ENCODE data around the gene HOTAIR.

HOTAIR gene

DNA sequence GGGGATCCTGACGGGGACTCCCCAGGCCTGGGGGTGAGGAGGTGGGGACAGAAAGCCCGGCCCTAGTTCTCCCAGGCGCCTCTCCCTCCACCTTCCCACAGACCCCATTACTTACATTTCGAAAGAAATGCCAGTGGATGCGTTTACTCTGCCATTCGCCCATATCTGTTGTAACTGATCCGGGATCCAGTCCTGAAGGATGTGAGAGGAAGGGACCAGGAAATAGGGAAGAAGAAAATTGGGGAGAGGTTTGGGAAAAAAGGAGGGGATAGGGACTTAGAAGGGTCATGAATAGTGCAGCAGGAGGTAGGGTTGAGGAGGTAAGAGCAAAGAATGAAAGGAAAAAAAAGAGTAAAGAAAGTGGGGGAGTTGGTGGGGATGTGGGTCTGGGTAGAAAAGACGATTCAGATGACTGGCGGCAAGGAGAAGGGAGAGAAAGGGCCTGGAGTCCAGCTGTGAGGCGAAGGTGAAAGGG lies 18.9 kb downstream of the HOTAIR start:
- no peak for DNase-seq

DNA sequence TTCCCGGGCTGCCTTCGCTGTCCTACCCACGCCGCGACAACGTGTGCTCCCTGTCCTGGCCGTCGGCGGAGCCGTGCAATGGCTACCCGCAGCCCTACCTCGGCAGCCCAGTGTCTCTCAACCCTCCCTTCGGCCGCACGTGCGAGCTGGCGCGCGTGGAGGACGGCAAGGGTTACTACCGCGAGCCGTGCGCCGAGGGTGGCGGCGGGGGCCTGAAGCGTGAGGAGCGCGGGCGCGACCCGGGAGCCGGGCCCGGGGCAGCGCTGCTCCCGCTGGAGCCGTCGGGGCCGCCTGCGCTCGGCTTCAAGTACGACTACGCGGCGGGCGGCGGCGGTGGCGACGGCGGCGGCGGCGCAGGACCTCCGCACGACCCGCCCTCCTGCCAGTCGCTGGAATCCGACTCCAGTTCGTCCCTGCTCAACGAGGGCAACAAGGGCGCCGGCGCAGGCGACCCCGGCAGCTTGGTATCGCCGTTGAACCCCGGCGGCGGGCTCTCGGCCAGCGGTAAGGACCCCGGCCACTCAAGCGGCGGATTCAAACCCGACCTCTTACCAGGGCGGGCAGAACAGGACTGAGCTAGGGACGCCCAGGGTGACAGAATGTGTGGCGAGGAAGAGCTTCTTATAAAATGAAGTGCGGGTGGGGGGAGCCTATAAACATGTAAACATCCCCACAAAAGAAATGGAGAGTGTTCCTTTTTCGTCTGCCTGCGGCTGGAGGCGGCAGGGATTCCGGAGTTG lies 19.5 kb downstream of the HOTAIR start:
- DNase-seq = no peak

DNA sequence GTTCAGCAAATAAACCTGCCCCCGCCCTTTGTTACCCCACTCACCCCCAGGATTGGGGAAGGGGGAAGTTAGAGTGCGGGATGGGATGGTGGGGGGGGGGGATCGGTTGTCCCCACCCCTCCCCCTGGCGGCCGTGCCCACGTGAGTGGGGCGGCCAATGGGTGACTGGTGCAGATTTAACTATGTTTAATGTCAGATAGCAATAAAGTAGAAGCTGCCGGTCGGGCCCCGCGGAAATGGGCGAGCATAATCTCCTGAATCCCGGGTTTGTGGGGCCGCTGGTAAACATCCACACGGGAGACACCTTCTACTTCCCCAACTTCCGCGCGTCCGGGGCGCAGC lies 20.1 kb downstream of the HOTAIR start, which contains the start of gene HOXC12:
HOXC12 (plus strand) TSS at position 210 of the 342 bp plus-strand sequence; CDS start at position 237, 27 bp downstream.
- no peak for DNase-seq

DNA sequence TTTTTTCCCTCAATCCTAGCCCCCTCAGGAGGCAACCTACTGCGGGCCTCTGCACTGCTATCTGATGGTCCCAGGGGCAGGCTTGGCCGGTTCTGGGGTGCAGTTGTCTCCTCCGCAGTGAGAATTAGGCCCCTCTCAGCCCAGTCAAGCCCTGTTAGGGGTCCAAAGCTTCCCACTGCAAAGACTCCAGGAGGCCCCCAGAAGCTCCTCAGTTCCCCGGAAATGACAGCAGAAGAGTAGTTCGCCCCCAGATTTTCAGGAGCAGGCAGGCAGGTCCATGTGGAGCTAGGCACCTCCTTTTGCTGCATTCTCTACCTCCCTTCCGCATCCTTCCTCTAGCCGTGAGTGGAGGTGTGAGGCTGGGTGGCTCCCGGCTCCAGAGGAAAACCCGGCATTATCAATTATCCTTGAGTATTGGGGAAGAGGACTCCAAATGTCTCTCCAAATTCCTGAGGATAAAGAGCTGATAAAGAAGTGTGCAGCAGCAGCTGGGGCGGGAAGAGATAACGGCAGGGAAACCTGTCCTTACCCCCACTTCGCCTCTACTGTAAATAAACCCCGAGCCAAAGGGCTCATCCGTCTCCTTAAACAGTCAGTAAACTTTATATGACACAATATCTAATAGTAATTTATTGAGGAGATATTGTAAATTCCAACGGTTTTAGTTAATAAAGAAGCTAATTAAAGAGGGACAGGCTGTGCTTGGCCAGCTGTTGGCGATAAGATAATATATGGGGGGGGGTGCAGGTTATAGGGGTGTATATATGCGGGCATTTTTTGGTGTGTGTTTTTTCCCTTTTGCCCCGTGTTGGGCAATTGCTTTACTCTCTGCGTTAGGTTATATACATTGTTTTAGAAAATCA lies 20.7 kb downstream of the HOTAIR start:
- no peak for DNase-seq

DNA sequence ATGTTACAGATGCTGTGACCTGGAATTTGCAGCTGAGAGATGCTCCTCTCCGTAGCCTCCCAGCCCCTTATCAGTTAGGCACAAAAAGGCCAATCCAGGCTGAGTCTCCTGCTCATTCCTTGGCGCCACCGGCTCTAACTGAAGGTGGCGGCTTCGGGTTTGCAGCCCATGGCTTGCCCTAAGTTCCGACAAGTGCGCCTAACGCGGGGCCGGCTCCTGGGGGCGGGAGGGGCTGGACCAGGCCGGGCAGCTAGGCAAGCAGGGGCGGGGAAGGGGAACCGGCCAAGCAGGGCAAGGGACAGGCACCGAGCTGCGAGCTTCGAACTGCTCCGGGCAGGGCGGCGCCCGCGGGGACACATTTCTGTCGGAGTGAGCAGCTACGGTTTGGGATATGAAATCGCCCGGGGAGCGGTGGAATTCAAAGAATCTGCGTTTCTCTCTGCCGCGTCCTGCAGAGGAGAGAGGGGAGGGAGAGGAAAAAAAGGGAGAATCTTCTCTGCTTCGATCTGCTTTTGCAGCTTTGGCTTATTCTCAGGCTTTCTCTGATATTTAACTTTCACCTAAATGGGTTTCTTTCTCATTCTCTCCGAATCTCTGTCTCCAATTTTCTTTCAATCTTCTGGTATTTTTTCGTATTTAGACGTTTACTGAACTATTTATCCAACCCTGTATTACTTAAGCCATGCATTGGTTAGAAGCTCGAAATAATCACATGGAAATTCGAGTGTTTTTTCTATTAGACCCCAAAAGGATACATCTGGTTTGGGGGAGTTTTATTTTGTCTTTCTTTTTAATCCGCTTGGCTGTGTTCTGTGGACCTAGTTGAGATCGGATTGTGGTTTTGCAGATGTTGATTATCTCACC lies 21.7 kb downstream of the HOTAIR start:
- DNase-seq = no peak

DNA sequence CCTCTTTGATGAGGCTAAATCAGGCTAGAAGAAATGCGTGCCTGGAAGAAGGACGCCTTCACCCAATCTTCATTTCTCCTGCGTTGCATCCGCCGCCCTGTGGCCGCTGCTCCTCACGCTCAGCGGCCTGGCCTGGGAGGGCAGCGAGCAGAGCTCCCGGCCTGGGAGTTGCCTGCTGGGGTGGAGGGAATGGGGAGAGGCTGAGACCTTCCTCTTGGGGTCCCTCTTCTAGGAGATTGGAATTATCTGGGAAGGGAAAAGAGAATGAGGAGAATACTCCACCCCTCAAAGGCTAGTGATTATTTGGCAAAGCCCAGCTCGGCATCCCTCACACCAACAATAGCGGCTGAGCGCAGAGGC lies 22.4 kb downstream of the HOTAIR start:
- DNase-seq = no peak

DNA sequence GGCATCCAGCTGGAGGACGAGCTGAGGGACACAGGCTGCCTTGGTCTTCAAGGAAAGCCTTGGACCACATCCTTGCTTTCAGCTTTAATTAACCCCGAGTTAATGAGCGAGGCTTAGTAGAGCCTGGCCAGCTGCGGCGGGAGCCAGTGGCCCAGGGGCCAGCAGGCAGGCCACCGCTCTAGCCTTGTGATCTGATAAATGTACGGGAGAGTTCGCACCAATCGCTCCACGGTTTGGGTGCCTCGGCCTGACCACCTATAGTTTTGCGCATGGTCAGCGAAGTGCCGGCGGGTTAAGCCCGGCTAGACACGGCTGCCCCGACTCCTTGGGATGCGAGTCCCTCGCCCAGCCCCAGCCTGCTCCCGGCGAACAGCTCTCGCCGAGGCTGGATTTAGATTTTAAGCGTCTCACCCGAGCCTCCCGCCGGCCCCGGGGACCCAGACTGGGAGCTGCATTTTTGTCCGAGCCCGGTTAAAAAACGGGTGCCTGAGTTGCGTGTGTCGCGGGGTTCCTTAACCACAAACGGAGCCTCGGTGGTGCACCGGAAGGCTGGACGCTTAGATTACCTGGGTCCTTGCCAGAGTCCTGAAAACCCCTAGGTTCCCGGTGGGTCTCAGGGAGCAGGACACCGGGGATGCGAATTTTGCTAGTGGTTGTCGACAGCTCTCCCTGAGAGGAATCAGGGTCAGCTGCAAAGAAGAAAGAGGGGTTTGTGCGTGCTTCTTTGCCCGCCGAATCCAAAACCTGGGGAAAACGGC lies 23.0 kb downstream of the HOTAIR start:
- no peak for DNase-seq

DNA sequence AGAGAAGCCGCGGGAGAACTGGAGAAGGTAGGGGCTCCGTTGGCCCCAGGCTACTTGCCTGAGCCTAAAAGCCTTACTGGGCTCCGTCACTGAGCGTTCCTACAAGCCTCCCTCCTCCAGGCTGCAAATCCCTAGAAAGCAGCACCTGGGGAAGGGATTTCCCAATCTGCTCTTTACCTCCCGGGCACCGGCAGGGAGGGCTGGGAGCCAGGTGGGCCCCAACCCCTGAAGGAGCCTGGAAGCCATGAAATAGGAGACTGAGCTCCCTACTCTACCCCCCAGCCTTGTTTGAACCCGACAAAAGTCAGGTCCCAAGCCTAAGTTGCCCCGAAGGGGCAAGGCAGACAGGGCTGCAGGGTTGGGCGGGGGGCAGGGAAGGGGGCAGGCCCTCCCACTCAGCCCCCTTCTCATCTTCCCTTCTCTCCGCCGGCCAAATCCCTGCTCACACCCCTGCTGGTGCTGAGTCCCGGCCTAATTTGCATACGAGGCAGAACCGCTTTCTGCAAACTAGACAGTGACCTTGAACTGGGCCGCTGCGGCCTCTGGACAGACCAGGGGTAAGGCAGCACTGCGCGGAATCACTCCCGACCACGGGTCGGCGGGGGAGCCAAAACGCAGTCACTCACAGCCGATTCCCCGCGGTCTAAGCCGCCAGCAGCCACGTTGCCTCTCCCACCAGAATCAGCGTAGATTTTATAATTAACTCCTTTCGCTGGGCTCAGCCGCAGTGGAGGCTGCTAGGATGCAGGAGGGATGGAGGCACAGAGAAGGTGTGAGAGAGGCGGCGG lies 23.8 kb downstream of the HOTAIR start:
- DNase-seq = no peak

DNA sequence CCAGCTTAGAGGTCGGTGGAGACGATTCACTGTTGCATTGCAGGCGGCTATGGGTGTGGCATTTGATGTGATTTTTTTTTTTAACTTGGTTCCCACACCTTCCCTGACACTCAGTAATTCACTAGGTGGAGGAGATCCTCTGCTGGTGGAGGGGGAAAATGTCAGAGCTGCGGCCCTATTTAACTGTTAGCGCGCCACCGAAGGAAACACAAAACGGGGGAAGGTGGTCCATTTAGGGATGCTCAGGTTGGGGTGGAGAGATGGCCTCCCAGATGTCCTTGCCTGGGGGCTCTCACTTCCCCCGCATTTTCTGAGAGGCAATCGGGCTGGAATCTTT lies 24.3 kb downstream of the HOTAIR start:
- no peak for DNase-seq

DNA sequence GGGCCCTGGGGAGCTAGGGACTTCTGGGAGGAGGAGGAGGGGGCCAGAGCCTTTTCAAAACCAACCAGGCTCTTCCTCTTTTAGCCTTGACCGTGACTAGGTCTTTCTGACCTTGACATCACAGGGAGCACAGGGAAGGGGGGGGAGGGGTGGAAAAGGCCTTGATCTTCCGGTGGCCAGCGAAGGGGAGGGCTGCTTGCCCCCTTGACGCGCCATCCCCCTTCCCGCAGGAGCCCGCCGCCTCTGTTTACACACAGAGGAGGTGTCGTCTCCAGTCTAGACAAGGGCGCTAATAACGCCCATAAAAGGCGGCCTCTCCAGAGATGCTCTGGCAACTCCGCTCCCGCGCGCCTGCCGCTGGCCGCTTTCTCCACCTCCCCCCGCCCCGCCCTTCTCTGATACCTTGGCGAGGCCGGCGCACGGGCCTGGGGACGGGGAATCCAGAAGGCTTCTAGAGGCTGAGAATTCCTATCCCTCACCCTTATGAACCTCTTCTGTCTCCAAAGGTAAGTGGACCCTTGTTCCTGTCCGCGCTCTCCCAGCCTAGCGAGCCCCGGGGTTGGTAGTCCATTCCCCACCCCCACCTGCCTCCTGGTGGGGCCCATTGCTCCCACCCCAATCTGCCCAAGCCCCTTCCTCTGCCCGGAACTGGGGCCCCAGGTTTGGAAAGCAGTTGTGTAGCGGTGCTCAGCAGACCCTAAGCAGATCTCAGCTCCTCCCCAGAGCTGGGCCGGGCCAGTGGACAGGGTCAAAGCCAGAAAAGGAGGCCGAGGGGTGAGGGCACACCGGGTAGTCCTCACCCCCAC lies 24.9 kb downstream of the HOTAIR start:
- DNase-seq = no peak

DNA sequence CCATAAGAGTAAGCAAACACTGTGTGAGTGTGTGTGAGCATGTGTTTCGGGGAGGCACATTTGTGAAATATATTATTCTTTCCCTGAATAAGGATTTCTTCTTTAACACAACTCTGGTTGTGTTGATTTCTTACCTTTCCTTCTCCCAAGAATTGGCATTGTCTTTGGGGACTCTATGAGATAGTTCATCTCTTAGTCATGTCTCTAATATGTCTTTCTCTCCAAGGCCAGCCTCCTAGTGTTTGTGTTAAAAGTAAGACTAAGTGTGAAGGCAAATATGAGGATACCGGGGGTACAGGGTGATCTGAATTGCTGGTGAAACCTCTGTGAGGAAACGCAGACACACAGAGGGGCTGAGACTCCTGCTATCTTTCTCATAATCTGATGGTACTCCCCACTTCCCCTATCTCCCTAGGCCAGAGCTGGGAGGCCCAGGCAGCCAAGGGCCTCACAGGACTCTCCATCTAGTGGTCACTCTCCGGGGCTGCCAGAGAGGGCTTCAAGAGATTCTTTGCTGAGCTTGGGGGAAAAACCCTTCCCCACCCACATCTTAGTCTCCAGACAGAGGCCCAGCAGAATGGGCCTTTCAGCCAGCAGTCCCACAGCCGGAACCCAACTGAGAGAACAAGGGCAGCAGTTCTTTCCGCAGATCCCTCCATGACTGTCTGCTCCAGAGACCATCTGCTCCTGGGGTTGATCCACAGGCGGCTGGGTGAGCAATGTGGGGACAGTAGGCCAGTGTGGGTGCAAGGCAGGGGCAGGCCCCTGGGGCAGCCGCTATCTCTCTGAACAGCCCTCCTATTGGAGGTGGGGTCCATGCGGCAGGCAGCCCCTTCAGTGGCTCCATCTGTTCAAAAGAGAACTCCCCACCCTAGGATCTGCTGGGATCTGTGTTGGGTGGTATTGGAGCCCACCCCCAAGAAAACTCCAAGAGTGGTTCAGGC lies 25.8 kb downstream of the HOTAIR start:
- DNase-seq = no peak

DNA sequence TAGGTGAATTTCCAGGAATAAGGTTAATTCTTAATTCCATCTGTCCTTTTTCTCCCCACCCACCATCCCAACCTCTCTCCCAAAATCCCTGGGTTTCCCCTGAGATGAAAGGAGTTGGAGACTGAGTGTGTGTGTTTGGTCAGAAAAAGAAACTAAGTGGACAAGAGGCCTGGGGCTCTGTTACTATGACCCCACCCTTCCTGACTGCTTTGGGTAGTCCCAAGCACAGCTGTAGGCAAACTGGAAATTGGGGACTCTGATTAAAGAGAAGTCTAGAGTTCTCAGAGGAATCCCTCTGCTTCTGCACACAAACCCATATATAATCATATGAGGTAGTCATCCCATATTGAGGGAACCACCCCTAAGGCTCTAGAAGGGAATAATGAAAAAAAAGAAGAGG lies 27.0 kb downstream of the HOTAIR start:
- no peak for DNase-seq

DNA sequence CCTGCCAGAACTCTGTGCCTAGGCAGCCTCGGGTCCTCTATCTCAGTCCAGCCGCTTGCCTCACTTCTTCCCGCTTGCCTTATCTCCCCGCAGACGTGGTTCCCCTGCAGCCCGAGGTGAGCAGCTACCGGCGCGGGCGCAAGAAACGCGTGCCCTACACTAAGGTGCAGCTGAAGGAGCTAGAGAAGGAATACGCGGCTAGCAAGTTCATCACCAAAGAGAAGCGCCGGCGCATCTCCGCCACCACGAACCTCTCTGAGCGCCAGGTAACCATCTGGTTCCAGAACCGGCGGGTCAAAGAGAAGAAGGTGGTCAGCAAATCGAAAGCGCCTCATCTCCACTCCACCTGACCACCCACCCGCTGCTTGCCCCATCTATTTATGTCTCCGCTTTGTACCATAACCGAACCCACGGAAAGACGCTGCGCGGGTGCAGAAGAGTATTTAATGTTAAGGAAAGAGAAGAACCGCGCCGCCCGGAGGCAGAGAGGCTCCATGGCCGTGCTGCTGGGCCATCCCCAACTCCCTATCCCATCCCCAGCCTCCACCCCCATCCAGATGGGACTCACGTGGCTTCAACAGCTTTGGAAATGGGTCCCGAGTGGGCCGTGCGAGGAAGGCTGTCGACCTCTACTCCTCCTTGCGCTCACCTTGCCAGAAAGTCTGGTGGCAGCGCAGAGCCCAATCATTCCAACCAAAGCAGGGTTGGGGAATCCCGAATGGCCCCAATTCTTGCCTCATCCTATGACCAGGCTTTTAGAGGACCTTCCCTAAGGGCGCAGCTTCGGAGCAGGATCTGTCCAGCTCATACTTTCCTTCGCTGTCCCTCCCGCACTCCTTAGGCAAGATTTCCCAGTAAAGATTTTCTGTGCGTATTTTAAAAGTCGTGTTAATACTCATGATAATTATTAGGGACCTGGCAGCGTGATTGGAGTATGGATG lies 29.6 kb downstream of the HOTAIR start:
- DNase-seq = no peak

DNA sequence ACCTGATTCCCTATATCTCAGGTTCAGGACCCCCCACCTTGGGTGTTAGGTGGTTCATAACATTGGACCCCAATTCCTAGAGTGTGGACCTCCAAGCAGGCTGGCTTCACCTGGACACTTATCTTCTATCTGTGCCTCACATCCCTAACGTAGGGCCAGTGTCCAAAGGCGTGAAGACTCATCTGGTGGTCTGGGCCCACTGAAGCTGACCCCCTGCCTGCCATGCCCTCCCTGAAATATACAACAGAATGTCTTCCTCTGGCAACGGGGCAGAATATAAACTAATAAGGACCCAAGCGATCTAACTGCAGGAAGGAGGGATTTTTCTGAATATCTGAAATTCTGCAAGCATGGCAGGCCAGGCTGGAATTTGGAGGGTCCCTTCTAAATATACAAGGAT lies 30.5 kb downstream of the HOTAIR start:
- DNase-seq = no peak

DNA sequence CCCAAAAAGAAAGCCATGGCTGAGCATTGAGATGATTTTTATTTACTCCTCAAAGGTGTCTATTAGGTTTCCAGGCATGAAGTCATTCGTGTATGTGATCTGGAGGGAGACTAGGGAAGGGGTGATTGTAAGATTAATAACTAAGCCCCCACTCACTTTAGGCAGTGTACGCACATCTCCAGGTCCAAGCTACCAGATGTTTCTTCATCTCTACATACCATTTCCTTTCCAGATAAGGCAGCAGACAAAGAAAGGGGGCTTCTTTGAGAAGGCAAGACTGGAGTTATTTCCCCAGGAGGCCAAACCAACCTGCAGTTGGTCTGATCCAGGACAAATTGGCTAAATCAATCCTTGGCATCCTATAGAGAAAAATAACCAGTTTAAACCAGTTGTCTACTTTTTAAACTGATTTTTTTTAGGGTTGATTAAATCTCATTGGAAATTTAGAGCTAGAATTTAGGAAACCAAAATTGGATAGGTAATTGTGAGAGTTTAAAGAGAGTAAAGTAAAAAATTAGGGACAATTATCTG lies 32.2 kb downstream of the HOTAIR start:
- no peak for DNase-seq

DNA sequence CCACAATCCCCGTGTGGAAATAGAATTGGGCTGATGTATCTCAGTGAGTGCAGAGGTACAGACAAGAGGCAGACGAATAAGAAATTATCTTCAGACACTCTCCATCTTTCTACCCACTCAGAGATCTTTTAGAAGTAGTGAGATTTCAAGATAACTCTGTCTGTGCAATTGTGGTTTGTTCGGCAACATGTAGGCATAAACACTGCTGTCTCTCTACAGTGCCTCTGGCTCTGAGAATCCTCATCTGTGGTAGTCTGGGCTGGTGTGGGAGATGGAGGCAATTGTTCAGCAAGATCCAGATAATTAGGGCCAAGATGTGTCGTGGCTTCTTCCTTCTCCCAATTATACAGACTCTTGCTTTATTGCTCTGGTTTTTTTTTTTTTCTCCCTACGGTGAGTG lies 33.0 kb downstream of the HOTAIR start:
- DNase-seq = no peak

DNA sequence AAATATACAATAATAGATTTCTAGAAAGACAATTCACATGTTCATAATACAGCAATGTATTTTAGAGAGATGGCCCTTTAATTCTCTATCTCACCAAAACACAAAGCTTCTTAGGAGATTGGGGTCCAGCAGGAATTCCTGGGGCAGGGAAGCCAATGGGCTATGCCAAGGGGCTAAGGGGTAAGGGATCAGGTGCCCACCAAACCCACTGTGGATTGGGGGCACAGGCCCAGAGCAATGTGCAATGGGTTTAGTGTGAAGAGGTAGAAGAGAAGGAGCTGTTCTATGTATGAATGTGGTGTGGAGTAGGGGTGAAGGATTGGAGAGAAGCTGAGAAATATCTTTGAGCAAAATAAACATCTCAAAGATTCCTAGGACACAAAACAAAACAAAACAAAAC lies 33.6 kb downstream of the HOTAIR start:
- DNase-seq = no peak

DNA sequence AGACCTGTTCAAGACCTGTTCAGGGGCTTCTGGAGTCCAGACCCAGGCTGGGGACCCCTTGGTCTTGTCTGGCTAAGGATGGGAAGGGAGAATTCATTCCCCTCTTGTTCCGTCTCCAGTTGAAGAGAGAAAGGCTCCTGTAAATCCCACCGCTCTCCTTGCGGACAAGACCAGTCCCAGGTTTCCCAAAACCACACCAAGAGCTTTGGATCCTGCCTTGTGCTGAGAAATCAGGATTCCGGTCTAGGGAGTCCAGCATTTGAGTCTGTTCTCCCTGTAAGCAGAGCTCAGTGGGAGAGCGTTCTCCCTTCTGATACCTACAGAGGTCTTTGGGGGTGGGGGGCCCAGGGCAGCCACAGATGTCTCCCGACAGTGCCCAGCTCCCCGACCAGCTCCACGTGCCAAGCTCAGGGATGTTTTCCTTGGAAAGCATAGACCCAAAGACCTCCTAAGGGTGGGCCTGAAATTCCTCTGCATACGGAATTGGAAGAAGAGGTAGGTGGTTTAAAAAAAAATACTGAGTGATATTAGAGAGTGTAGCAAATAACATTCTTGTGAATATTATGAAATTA lies 34.2 kb downstream of the HOTAIR start:
- no peak for DNase-seq
